Measurements from ENCODE around the gene UNC79.

The UNC79 gene

GRCh38 chr14:93731753-93732152, 301.0 kb downstream of the UNC79 start:
- TF ChIP-seq REST (IDR thresholded peaks at IDR 0.05; ENCODE audit: insufficient replicate concordance, low read depth), result no peak
- TF ChIP-seq CTCF (IDR thresholded peaks at IDR 0.05; ENCODE audit: insufficient read depth, low read length), result no peak
- TF ChIP-seq SPI1 (IDR thresholded peaks at IDR 0.05; ENCODE audit: borderline replicate concordance, low read depth), result no peak
- no peak overlapping the region for H3K4me3 ChIP-seq (replicated peaks; ENCODE audit: insufficient read depth, low read length)
- DNase-seq (ENCODE audit: low read depth in 1 of 2, low spot score in 1 of 2), result no peak
- no peak overlapping the region for H3K27ac ChIP-seq (replicated peaks)
- peaks cover 7% of the 10 kb centered on the region for H3K27me3 ChIP-seq (ENCODE audit: insufficient read depth, poor library complexity, severe bottlenecking)

- Histone ChIP-seq H3K27ac (replicated peaks) (no peak overlapping the region), H3K27me3 (ENCODE audit: insufficient read depth, poor library complexity, severe bottlenecking) (peaks cover 7% of the 10 kb centered on the region), H3K4me3 (replicated peaks; ENCODE audit: insufficient read depth, low read length) (no peak overlapping the region)
- no peak for DNase-seq (ENCODE audit: low read depth in 1 of 2, low spot score in 1 of 2)
- TF ChIP-seq POLR2AphosphoS5 (IDR thresholded peaks at IDR 0.05; ENCODE audit: low read depth), result no peak
- no peak for TF ChIP-seq CTCF (IDR thresholded peaks at IDR 0.05; ENCODE audit: insufficient read depth, low read length)
- no peak for TF ChIP-seq SPI1 (IDR thresholded peaks at IDR 0.05; ENCODE audit: borderline replicate concordance, low read depth)
- no peak for TF ChIP-seq REST (IDR thresholded peaks at IDR 0.05; ENCODE audit: insufficient replicate concordance, low read depth)
- TF ChIP-seq GABPA (IDR thresholded peaks at IDR 0.05; ENCODE audit: low read depth), result no peak
Measured at GRCh38 chr14:93732524-93732923, 301.8 kb downstream of the UNC79 start.

GRCh38 chr14:93733231-93733630, 302.5 kb downstream of the UNC79 start:
- no peak overlapping the region for H3K4me3 ChIP-seq (replicated peaks; ENCODE audit: insufficient read depth, low read length)
- TF ChIP-seq SPI1 (IDR thresholded peaks at IDR 0.05; ENCODE audit: borderline replicate concordance, low read depth) (no peak), GABPA (IDR thresholded peaks at IDR 0.05; ENCODE audit: low read depth) (no peak), REST (IDR thresholded peaks at IDR 0.05; ENCODE audit: insufficient replicate concordance, low read depth) (no peak), CTCF (IDR thresholded peaks at IDR 0.05; ENCODE audit: insufficient read depth, low read length) (no peak), POLR2AphosphoS5 (IDR thresholded peaks at IDR 0.05; ENCODE audit: low read depth) (no peak)
- no peak for DNase-seq (ENCODE audit: low read depth in 1 of 2, low spot score in 1 of 2)
- peaks cover 7% of the 10 kb centered on the region for H3K27me3 ChIP-seq (ENCODE audit: insufficient read depth, poor library complexity, severe bottlenecking)
- H3K27ac ChIP-seq (replicated peaks), result no peak overlapping the region
